ENCODE results near the gene MAFF. TPM values are rescaled to one million over a fixed set of nuclear protein-coding genes. Genes with fewer than 3 reads are reported as not detected.
A peak's percentile ranks its signal among the peaks of the same experiment; 100 is the strongest.

Gene MAFF
- total and polyA plus RNA-seq, 9 of the 15 experiments (the other 6 are each of a cell fraction or from before 2014, with no cell fraction given): 0.51 to 8.0 (median 5.4) TPM

- TF ChIP-seq ZNF253 (CRISPR knock-in tag; conservative IDR thresholded peaks at IDR 0.05): no peak
- TF ChIP-seq NCOA4 (IDR thresholded peaks at IDR 0.05; ENCODE audit: partially characterized antibody): no peak
- no peak for TF ChIP-seq GTF2B (IDR thresholded peaks at IDR 0.05; ENCODE audit: extremely low read depth, insufficient read length)
- TF ChIP-seq ZKSCAN3 (CRISPR knock-in tag; IDR thresholded peaks at IDR 0.05): no peak
- no peak for TF ChIP-seq TAF15 (IDR thresholded peaks at IDR 0.05; ENCODE audit: low read depth, low read length)
- TF ChIP-seq E4F1 (CRISPR knock-in tag; IDR thresholded peaks at IDR 0.05; ENCODE audit: borderline replicate concordance): no peak
- no peak for TF ChIP-seq ZNF12 (CRISPR knock-in tag; IDR thresholded peaks at IDR 0.05)
- TF ChIP-seq BHLHE40 (IDR thresholded peaks at IDR 0.05; ENCODE audit: low read length): peak; percentile 88
- TF ChIP-seq CHD4 (IDR thresholded peaks at IDR 0.05; ENCODE audit: insufficient read depth, insufficient replicate concordance, low read depth, low read length, poor library complexity, severe bottlenecking): no peak
- no peak for TF ChIP-seq ZNF41 (CRISPR knock-in tag; conservative IDR thresholded peaks at IDR 0.05)
- no peak for TF ChIP-seq RFX7 (CRISPR knock-in tag; IDR thresholded peaks at IDR 0.05)
- TF ChIP-seq MTA3 (IDR thresholded peaks at IDR 0.05; ENCODE audit: borderline replicate concordance): no peak
- TF ChIP-seq JUND (IDR thresholded peaks at IDR 0.05; ENCODE audit: borderline replicate concordance, low read depth, low read length): peak; percentile 97
- TF ChIP-seq JUND (tag; IDR thresholded peaks at IDR 0.05; ENCODE audit: borderline replicate concordance, low read depth, low read length): peak; percentile 95; the same call in 2 of the 3 replicates
- no peak for TF ChIP-seq TEAD2 (tag; IDR thresholded peaks at IDR 0.05)
- no peak for TF ChIP-seq HCFC1 (IDR thresholded peaks at IDR 0.05; ENCODE audit: low read depth, low read length)
- TF ChIP-seq MED1 (CRISPR knock-in tag; IDR thresholded peaks at IDR 0.05; ENCODE audit: borderline replicate concordance): no peak
- no peak for TF ChIP-seq ZC3H4 (CRISPR knock-in tag; IDR thresholded peaks at IDR 0.05; ENCODE audit: borderline replicate concordance)
- peak in 1 of 2 experiments; percentile 35; a peak in 1 of 4 replicates for TF ChIP-seq KDM1A (IDR thresholded peaks at IDR 0.05)
- TF ChIP-seq SMARCA4 (IDR thresholded peaks at IDR 0.05): peak; percentile 67
- no peak for TF ChIP-seq POLR3A (IDR thresholded peaks at IDR 0.05; ENCODE audit: borderline replicate concordance, extremely low read depth, insufficient read depth, insufficient read length)
- no peak for TF ChIP-seq GATAD2A (IDR thresholded peaks at IDR 0.05)
- TF ChIP-seq FOXJ3 (CRISPR knock-in tag; IDR thresholded peaks at IDR 0.05): no peak
- TF ChIP-seq FOXA3 (CRISPR knock-in tag; conservative IDR thresholded peaks at IDR 0.05 in 1 of 2, IDR thresholded peaks at IDR 0.05 in 1 of 2): 0 out of 4 replicates have a peak, but pooled peaks of 1 of the 2 experiments have one; percentile 20
- no peak for TF ChIP-seq C11orf30 (IDR thresholded peaks at IDR 0.05; ENCODE audit: low read depth)
- no peak for TF ChIP-seq HSF4 (CRISPR knock-in tag; IDR thresholded peaks at IDR 0.05; ENCODE audit: borderline replicate concordance)
- 0 out of 2 replicates have a peak, but pooled peaks have one; percentile 19 for TF ChIP-seq CREM (IDR thresholded peaks at IDR 0.05; ENCODE audit: low read depth)
- TF ChIP-seq ZNF3 (CRISPR knock-in tag; IDR thresholded peaks at IDR 0.05): no peak
- TF ChIP-seq ZNF408 (CRISPR knock-in tag; IDR thresholded peaks at IDR 0.05; ENCODE audit: low read depth): no peak
Observed at GRCh38 chr22:38177926-38178604, 23.7 kb upstream of the MAFF start (continued).
